WI38 (cell line): ENCODE results near the gene TPRG1L.

Experiments used
- H3K4me3 ChIP-seq: 2 replicates; pipeline ENCODE4 v1.5.1; 2011; ENCODE audit warnings: low read depth, mild to moderate bottlenecking, control low read depth, low read length
- TF ChIP-seq, protein P1 (sequence below): IDR thresholded peaks from 2 replicates; pipeline ENCODE4 v1.5.1; 2012; ENCODE audit warnings: low read depth, mild to moderate bottlenecking, control low read depth, low read length

The TPRG1L gene

DNA sequence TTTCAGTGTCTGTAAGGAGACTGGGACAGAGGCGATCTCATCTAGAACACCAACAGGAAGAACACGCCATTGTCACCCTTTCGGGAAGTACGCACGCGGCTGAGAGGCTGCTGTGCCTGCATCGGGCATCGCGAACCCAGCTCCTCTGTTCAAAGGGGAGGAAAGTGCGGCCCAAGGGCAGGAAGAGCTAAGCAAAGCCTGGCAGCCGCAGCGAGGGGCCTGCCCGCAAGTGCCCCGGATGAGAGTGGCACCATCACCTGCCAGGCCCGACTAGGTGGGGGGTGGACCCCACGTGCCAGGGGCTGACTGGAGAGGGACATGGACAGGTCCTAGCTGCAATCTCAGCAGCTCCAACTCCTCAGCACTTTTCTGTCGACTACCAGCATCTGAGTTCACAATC, 7.5 kb downstream of the TPRG1L start:
- TF ChIP-seq, protein P1, sequence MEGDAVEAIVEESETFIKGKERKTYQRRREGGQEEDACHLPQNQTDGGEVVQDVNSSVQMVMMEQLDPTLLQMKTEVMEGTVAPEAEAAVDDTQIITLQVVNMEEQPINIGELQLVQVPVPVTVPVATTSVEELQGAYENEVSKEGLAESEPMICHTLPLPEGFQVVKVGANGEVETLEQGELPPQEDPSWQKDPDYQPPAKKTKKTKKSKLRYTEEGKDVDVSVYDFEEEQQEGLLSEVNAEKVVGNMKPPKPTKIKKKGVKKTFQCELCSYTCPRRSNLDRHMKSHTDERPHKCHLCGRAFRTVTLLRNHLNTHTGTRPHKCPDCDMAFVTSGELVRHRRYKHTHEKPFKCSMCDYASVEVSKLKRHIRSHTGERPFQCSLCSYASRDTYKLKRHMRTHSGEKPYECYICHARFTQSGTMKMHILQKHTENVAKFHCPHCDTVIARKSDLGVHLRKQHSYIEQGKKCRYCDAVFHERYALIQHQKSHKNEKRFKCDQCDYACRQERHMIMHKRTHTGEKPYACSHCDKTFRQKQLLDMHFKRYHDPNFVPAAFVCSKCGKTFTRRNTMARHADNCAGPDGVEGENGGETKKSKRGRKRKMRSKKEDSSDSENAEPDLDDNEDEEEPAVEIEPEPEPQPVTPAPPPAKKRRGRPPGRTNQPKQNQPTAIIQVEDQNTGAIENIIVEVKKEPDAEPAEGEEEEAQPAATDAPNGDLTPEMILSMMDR = no peak
- no peak overlapping the region for H3K4me3 ChIP-seq

DNA sequence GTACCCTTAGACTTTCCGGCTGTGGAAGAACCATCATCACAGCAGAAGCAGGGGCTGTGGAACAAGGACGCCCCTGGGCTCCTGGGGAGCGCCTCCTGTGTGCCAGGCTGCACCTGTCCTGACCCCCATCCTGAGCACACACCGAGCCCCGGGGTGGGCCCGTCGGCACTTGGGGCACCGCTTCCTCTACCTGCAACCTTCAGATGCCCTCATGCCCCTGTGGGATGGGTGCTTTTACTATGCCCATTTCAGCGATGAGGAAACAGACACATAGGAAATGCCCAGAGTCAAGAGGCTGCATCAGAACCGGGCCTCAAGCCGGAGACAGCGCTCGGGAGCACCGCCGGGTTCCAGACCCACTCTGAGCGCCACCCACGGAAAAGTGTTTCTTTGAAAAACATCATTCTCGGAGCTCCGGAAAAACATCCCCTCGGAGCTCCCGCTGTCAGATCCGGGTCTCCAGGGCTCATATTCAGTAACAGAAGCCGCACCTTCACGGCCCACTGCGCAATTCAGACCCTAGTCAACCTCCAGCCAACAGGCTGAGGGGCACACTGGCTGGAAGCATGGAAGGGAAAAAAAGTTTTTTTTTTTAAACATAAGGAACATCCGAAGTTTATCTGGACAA, 8.0 kb downstream of the TPRG1L start:
- TF ChIP-seq, protein P1 = no peak
- H3K4me3 ChIP-seq = no peak overlapping the region

DNA sequence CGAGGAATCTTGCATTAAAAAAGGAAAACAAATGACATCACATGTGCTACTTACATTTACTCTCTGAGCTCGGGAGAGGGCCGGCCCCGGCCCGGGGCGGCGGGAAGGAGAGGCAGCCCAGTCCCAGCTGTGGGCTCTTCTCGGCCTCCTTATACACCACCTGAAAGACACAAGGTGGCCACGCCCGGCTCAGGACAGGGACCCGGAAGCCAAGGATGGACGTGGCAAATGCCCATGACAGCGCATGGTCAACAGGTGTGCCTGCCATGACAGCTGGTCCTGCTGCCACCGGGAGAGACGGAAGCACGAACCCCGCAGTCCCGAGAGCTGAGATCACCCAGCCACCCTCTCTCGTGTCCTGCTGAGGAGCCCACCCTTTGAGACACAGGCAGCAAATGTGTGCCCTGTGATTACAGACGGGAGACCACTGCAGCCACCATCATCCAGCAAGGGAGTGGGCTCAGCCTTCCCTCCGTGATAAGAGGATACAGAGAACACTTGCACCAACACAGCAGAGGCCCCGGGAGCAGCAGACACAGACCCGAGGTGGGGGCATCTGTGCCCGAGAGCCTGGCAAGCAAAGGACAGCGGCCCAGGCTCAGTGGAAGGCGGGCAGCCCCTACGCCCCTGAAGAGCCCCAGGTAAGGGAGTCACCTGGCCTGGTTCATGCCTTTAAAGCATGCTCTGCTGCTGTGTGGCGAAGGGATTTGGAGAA, 8.7 kb downstream of the TPRG1L start:
- no peak overlapping the region for H3K4me3 ChIP-seq
- TF ChIP-seq, protein P1 = no peak

DNA sequence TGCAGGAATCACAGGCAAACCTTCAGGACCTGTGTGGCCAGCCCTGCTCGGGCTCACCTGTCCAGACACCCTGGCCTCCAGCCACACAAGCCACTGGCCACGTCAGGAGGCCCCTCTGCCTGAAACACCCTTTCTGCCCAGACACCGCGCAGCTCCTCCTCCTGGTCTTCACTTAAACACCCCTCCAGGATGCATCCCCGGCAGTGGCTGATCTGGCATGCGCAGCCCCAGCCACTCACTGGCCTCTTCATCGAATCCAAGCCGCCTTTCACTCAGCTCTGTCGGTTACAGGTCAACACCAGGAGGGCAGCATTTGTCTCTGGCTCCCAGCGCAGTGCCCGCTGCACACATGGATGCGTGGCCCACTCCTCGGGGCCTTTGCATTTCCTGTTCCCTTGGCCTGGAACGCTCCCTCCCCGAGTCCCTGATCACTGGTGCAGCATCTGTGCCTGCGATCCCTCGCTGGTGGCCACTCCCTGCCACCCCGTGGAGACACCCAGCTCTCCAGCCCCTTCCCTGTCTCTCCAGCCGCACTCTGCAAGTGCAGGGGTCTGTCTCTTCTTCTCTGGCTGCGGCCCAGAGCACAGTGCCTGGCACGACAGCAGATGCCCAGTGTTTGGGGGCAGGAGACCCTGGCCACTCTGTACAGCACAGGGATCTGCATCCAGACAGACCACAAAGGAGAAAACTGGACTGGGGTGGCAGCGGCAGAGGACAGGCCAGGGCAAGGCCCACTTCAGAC, 9.4 kb downstream of the TPRG1L start:
- no peak overlapping the region for H3K4me3 ChIP-seq
- TF ChIP-seq, protein P1 = no peak

DNA sequence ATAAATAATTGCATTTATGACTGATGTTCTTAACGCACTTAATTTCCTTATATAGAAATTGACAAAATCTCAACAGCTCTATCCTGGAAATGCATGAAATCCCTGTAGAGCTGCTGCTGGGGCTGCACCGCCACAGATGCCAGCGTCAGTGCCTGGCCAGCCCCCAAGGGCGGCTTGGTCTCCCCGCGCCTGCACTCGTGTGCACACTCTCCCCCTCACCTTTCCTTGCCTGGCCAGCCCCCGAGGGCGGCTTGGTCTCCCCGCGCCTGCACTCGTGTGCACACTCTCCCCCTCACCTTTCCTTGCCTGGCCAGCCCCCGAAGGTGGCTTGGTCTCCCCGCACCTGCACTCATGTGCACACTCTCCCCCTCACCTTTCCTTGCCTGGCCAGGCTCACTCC, 11.3 kb downstream of the TPRG1L start:
- TF ChIP-seq, protein P1 = no peak
- H3K4me3 ChIP-seq = no peak overlapping the region

DNA sequence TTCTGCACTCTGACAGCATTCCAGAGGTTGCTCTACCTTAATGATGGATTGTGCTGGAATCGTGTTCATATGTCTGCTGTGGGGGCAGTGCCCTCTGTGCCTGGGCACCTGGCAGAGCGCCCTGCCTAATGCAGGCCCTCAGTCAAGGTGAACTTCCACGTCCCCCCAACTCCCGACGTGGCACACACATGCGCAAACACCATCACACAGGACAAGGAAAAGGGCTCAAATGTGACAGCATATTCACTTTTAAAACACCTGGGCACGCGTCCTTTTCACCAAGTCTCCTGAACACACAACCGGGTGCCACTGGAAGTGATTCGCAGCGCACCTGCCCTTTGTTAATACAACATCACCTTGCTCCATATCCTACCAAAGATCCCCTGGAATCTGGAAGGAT, 11.7 kb downstream of the TPRG1L start:
- no peak overlapping the region for H3K4me3 ChIP-seq
- TF ChIP-seq, protein P1 = no peak

DNA sequence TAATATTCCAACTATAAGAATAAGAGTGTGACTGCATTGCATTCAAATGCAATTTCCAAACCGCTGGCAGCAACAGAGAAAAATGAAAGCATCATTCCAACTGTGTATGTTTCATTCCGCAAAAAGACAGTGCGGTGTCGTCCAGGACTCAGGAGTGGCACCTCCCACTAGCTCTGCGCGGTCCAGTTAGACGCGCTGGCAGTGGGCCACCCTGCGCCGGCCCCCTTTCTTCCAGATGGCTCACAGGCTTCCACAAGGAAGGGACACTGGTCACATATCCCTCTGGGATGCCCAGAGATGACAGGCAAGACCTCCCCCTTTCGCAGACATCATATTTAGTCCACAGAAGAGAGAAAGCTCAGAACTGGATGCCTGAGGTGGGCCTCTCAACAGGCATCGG, 13.2 kb downstream of the TPRG1L start:
- TF ChIP-seq, protein P1 = no peak
- H3K4me3 ChIP-seq = no peak overlapping the region
